Right atrium auricular region (tissue), 2 donors: ENCODE results near the gene G6PC1. TPM values are rescaled to one million over a fixed set of nuclear protein-coding genes. Genes with fewer than 3 reads are reported as not detected.
"Not testable (repeated sequence)": the region's sequence is repeated elsewhere in the genome, so short reads cannot be mapped to it uniquely, and the experiment has no call there.

ENCODE experiments used
- DNase-seq: peaks from one replicate; pipeline ENCODE4 v3.0.0-alpha.2; 2019; ENCODE audit warnings: low spot score
- H3K27ac ChIP-seq, 2 donors: fragments of 200-600 bp; sonication (generic); 1 replicate in 1 of 2; 2 replicates in 1 of 2; pipeline ENCODE4 v1.5.1; 2016 to 2019
- H3K27me3 ChIP-seq, 2 donors: fragments of 200-600 bp; sonication (generic); one replicate each; pipeline versions ENCODE4 v1.5.1 to v1.6.0; 2017 to 2019
- H3K36me3 ChIP-seq: fragments of 200-600 bp; sonication (generic); one replicate; pipeline ENCODE4 v1.5.1; 2016
- H3K4me1 ChIP-seq, 2 donors: fragments of 200-600 bp; sonication (generic); one replicate each; pipeline versions ENCODE4 v1.5.1 to v1.6.0; 2017 to 2019
- H3K4me3 ChIP-seq, 2 donors: fragments of 200-600 bp; sonication (generic); 1 replicate in 1 of 2; 2 replicates in 1 of 2; pipeline ENCODE4 v1.5.1; 2017 to 2019; ENCODE audit warnings: mild to moderate bottlenecking in 1 of 2, moderate library complexity in 1 of 2
- H3K9me3 ChIP-seq, 2 donors: fragments of 200-600 bp; sonication (generic); one replicate each; pipeline ENCODE4 v1.5.1; 2019
- CTCF ChIP-seq, 2 donors: fragments of 200-600 bp; sonication (generic); IDR thresholded peaks; one replicate each; pipeline ENCODE4 v1.5.1; 2019; ENCODE audit warnings: antibody characterized with exemption in 2 of 2
- total RNA-seq, 2 donors: library from RNA; depleted of rRNA; stranded (reverse); fragments of >200 nt; gene quantifications; one replicate each; pipeline ENCODE4 v1.1.0, GENCODE V29; 2016

G6PC1 gene
- total RNA-seq: not detected

- DNase-seq: no peak
- Histone ChIP-seq H3K4me3 (no peak within 1 kb of the TSS), H3K9me3 (no peaks in the 10 kb centered on the region), H3K36me3 (no peaks in the 10 kb centered on the region), H3K27ac (no peak within 1 kb of the TSS), H3K27me3 (no peaks in the 10 kb centered on the region), H3K4me1 (no peaks in the 10 kb centered on the region)
- no peak for TF ChIP-seq CTCF (IDR thresholded peaks at IDR 0.05)
Observed at GRCh38 chr17:42900460-42901331, at the start of gene G6PC1. G6PC1 (plus strand) TSS chr17:42900799; CDS start chr17:42900877, 78 bp downstream.

GRCh38 chr17:42850954-42851353 is 49.6 kb upstream of the G6PC1 start, which contains the start of gene AOC3:
AOC3 (plus strand) TSS chr17:42851199; CDS start chr17:42851344, 145 bp downstream.
- H3K9me3 ChIP-seq: no peaks in the 10 kb centered on the region
- TF ChIP-seq CTCF (IDR thresholded peaks at IDR 0.05): no peak
- no peak for DNase-seq
- peaks cover 0 to 26% of the 10 kb centered on the region in 2 donors for H3K4me1 ChIP-seq
- H3K27ac ChIP-seq: peak within 1 kb of the TSS; percentile 53 to 70
- H3K36me3 ChIP-seq: no peaks in the 10 kb centered on the region
- H3K27me3 ChIP-seq: no peaks in the 10 kb centered on the region
- peak within 1 kb of the TSS; percentile 32 to 42 for H3K4me3 ChIP-seq

- not testable (repeated sequence) for H3K9me3 ChIP-seq, H3K36me3 ChIP-seq, H3K27me3 ChIP-seq, DNase-seq
- Histone ChIP-seq H3K4me1 (peaks cover 0 to 23% of the 10 kb centered on the region in 2 donors), H3K4me3 (peak overlapping the region; percentile 32 to 42), H3K27ac (peak overlapping the region; percentile 53 to 70)
Observed at GRCh38 chr17:42851371-42852240, 49.0 kb upstream of the G6PC1 start.

GRCh38 chr17:42852351-42852750 is 48.2 kb upstream of the G6PC1 start:
- Histone ChIP-seq H3K9me3 (no peaks in the 10 kb centered on the region), H3K4me1 (peaks cover 0 to 15% of the 10 kb centered on the region in 2 donors), H3K4me3 (peak overlapping the region; percentile 23 to 42), H3K27me3 (no peaks in the 10 kb centered on the region), H3K27ac (peak overlapping the region; percentile 59 to 65), H3K36me3 (no peaks in the 10 kb centered on the region)
- DNase-seq: no peak
- TF ChIP-seq CTCF (IDR thresholded peaks at IDR 0.05): no peak

GRCh38 chr17:42853004-42853403 is 47.6 kb upstream of the G6PC1 start:
- TF ChIP-seq CTCF (IDR thresholded peaks at IDR 0.05): no peak
- H3K27me3 ChIP-seq: no peaks in the 10 kb centered on the region
- peaks cover 0 to 14% of the 10 kb centered on the region in 2 donors for H3K4me1 ChIP-seq
- H3K36me3 ChIP-seq: no peaks in the 10 kb centered on the region
- H3K4me3 ChIP-seq: peak overlapping the region; percentile 23 to 42
- peak; percentile 72 for DNase-seq
- H3K9me3 ChIP-seq: no peaks in the 10 kb centered on the region
- peak overlapping the region; percentile 59 to 65 for H3K27ac ChIP-seq

GRCh38 chr17:42853597-42853967 is 47.0 kb upstream of the G6PC1 start:
- no peak for TF ChIP-seq CTCF (IDR thresholded peaks at IDR 0.05)
- Histone ChIP-seq H3K27me3 (no peaks in the 10 kb centered on the region), H3K4me1 (peaks cover 0 to 14% of the 10 kb centered on the region in 2 donors)

More at GRCh38 chr17:42853597-42853967, 47.0 kb upstream of the G6PC1 start:
- Histone ChIP-seq H3K36me3 (no peaks in the 10 kb centered on the region), H3K27ac (peak overlapping the region in 1 of 2 donors; percentile 65), H3K4me3 (peak overlapping the region; percentile 23 to 42), H3K9me3 (no peaks in the 10 kb centered on the region)
- no peak for DNase-seq
